ENCODE results near the gene MFSD6.
"Not testable (repeated sequence)": the region's sequence is repeated elsewhere in the genome, so short reads cannot be mapped to it uniquely, and the experiment has no call there.

The MFSD6 gene

DNA sequence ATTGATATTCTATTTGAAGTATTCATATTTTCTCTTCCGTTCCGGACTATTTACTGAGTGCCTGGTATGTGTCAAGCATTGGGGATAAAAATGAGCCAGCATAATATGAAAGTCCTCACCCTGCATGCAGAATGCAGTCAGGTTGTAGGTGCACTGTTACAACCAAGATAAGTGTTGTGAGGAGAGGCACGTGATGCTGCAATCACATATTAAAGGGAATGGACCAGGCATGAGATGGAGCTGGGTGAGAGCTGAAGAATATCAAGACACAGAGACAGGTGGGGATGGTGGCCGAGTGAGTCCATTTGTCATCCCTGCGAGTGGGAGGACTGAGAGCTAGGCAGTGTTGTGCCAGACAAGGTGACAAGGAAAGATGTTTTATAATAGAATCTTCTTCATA is 52.3 kb downstream of the MFSD6 start:
- DNase-seq (ENCODE audit: extremely low read depth in 1 of 2, low read depth in 1 of 2), result no peak

- DNase-seq (ENCODE audit: extremely low read depth in 1 of 2, low read depth in 1 of 2), result no peak
Measured at GRCh38 chr2:190462181-190462580, 54.0 kb downstream of the MFSD6 start.

DNA sequence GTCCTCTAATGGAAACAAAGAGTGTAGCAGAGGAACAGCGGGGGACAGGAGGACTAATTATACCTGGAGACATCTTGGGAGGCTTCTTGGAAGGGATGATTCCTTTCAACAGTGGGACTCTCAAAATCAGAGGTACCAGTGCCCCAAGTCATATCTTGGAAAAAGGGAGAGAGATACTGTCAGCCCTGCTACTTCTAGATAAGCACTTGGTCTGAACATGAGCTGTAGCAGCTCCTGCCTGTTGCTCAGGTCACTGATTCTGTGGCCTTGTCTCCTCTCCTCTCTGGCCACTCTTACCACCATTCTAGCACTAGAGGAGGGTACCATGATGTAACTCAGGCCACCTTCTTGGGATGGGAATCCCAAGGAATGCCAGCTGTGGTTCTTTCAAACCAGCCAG is 54.5 kb downstream of the MFSD6 start:
- no peak for DNase-seq (ENCODE audit: extremely low read depth in 1 of 2, low read depth in 1 of 2)

- no peak for DNase-seq (ENCODE audit: extremely low read depth in 1 of 2, low read depth in 1 of 2)
Measured at GRCh38 chr2:190465060-190465459, 56.9 kb downstream of the MFSD6 start.

DNA sequence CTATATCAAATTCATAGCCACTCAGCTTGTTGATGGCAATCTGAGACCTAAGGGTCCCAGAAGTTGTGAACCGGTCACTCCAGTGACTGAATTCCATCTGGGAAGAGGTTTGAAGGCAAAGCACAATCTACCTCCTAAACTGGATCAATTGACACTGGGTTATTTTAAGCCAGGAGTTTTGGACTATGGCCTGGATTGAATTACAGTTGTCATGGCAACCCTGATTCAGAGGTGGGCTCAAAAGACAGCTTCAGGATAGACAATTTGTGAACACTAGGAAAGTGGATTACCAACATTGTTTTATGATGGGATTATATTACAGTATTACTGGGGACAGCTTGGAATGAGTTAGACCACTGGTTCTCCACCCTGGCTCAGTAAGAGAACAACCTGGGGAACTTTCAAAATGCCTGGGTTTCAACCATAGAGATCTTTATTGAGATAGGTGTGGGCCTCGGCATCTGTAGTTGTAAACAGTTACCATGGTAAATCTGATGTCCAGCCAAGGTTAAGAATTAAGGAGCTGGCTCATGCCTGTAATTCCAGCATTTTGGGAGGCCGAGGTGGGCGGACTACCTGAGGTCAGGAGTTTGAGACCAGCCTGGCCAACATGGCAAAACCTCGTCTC is 58.8 kb downstream of the MFSD6 start:
- DNase-seq (ENCODE audit: extremely low read depth in 1 of 2, low read depth in 1 of 2), result no peak

DNA sequence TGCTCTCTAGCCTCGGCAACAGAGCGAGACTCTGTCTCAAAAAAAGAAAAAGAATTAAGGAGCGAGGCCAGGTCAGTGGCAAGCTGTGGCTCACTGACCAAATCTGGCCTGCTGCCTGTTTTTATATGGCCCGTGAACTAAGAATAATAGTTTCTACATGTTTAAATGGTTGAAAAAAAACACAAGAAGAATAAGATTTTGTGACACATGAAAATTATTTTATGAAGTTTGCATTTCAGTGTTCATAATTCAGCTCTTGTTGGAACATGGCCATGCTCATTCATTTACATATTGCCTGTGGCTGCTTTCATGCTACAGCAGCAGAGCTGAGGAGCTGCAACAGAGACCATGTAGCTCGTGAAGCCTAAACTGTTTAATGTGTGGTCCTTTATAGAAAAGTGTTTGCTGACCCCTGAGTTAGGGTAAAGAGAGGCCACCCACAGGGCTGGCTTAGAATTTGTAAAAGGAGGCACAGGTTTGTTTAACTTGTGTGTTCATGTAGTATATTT is 59.5 kb downstream of the MFSD6 start:
- DNase-seq (ENCODE audit: extremely low read depth in 1 of 2, low read depth in 1 of 2), result no peak

GRCh38 chr2:190468354-190468753 is 60.2 kb downstream of the MFSD6 start:
- not testable (repeated sequence) for DNase-seq (ENCODE audit: extremely low read depth in 1 of 2, low read depth in 1 of 2)

- DNase-seq (ENCODE audit: extremely low read depth in 1 of 2, low read depth in 1 of 2), result no peak
Measured at GRCh38 chr2:190468814-190469569, 60.8 kb downstream of the MFSD6 start.

DNA sequence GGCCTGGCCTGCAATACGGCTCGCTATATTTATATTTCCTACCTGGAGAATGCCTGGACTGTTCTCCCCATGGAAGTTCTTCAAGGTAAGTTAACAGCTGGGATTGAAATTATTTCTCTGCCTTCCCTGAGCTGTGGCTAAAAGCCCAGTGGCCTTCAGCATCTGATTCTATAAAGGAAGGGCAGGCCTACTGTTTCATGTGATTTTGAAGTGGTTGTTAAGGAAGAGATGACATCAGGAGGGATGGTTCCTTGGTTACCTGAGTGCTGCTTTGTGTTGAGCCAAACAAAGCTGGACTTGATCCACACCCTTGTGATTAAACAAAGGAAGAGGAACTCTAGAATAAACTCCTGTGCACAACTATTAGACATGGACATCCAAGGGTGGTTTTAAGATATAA is 61.6 kb downstream of the MFSD6 start:
- DNase-seq (ENCODE audit: extremely low read depth in 1 of 2, low read depth in 1 of 2), result no peak

DNA sequence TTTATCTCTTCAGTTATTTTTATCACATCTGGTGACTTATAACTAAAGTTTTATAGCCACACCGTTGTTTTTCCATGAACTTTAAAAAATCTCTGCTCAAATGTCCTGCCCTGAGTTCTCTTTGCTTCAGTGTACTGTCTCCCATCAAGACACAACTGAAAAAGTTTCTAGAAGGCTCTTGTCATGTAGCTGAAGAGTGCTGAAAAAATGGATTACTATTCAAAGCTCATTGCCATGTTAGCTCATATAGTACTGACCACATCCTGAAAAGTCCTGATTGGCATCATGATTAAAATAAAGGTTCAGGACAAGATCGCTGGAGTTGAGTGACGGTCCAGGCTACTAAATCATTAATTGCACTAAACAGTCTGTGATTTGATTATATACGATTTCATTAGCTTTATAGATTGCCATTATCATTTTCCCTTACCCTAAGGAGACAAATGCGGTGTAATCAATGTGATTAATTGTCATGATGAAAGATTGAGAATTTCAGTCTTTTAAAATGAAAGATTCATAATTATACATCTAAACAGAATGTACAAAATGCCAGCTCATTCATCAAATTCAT is 62.2 kb downstream of the MFSD6 start:
- DNase-seq (ENCODE audit: extremely low read depth in 1 of 2, low read depth in 1 of 2), result no peak

DNA sequence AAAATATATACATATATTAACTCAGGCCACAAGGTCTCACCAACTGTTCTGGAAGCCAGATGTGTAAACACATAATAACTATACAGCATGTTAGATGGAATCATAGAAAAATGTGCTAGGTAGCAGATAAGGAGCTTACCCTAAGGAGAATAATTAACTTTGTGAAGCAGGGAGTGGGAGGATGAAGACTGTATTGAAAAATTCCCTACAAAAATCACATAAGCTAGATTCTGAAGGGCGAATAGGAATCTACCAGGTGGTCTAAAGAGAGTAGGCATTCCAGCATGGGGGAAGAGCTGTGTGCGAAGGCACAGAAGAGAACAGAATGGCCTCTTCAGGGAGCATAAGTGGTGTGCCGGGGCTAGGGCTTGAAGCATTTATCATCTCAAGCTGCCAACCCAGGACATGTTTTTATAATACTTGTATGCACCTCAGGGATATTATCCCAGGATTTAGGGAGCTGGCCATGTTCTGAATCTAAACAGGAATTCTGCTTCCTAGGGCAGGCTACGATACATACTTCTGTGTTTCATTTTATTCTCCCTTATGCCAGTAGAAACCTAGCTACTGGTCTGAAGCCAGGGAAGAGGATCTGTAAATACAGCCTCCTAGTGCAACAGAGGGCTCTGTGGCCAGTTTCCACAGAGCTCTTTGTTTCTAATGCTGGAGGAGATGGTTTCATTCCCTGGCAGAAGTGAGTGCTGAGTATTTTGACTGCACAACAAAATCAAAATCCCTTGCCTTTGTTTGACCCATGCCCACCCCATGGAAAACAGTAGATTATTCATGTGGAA is 69.7 kb downstream of the MFSD6 start:
- no peak for DNase-seq (ENCODE audit: extremely low read depth in 1 of 2, low read depth in 1 of 2)

GRCh38 chr2:190478572-190479195 is 70.5 kb downstream of the MFSD6 start:
- DNase-seq (ENCODE audit: extremely low read depth in 1 of 2, low read depth in 1 of 2), result no peak

DNA sequence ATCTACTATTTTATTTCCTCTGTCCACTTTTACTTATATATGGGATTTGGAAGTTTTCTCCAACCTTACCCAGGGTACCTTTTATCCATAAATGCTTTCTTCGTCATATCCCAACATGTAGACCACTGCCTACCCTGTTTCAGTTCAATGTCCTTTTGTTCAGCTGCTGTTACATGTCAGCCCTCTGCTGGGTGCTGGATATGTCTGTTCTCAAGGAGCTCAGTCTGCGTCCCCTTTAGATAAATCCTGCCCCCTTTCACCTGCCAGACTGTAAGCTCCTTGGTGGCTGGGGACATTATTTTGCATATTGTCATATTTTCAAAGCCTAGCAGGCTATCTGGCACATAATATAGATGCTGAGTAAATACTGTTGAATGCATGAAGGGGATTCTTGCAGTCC is 73.2 kb downstream of the MFSD6 start:
- no peak for DNase-seq (ENCODE audit: extremely low read depth in 1 of 2, low read depth in 1 of 2)

DNA sequence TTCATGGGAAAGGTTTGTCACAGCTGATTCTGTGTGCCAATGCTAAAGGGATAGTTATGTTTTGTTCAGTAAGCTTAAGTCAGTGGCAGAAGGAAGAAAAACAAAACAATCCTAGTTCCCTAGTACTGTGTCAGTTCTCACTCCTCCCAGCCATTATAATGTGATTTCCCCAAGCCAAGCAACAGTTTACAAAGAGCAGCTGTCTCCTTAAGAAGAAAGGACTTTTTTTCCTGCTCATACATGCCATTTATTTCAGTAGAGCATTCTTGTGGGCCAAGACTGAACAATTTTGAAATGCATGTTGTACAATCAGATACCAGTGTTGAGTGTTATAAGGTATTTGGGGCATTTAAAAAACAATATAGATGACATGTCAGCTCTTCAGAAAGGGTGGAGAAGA is 74.3 kb downstream of the MFSD6 start:
- no peak for DNase-seq (ENCODE audit: extremely low read depth in 1 of 2, low read depth in 1 of 2)

- DNase-seq (ENCODE audit: extremely low read depth in 1 of 2, low read depth in 1 of 2), result no peak
Measured at GRCh38 chr2:190486037-190486623, 78.0 kb downstream of the MFSD6 start.

DNA sequence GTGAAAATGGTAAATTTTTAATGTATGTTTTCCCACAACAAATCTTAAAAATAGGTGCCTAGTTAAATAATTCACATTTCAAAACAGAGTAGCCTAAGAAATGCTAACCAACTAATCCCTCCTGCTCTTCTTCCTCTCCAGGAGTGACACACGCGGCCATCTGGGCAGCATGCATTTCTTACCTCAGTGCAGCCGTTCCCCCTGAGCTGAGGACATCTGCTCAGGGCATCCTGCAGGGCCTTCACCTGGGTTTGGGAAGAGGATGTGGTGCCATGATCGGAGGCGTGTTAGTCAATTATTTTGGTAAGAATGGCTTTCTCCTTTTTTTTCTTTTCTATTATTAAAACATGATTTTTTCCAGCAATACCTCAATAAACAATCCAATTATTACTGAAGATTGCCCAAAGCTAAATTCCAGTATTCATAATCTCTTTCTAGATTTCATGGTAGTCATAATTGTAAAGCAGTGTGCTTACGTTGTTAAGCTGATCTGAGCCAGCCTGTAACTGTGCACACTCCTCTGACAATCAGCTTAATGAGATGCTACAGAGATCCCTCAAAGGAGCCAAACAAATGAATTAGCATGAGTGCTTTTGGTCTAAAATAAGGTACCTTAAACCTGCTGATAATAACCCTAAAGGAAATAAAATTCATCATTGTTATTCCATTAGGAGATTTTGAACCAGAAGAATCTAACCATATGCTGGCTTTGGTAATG is 80.5 kb downstream of the MFSD6 start:
- DNase-seq (ENCODE audit: extremely low read depth in 1 of 2, low read depth in 1 of 2), result no peak

- DNase-seq (ENCODE audit: extremely low read depth in 1 of 2, low read depth in 1 of 2), result no peak
Measured at GRCh38 chr2:190489475-190489874, 81.3 kb downstream of the MFSD6 start.

DNA sequence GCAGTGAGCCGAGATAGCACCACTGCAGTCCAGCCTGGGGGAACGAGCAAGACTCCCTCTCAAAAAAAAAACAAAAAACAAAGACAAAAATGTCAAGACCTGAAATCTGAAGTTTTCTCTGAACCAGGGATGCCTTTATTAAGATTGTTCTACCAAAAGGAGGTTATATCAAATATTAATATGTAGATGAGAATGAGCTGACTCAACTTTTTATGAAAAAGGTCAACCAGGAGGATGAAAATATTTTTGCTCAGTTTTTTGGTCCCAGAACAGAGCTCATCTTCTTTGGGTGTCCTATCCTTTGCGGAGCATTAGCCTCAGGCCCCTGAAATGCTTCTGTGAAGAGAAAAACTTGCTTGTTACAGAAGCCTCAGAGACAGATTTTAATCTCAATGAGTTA is 82.3 kb downstream of the MFSD6 start:
- no peak for DNase-seq (ENCODE audit: extremely low read depth in 1 of 2, low read depth in 1 of 2)

DNA sequence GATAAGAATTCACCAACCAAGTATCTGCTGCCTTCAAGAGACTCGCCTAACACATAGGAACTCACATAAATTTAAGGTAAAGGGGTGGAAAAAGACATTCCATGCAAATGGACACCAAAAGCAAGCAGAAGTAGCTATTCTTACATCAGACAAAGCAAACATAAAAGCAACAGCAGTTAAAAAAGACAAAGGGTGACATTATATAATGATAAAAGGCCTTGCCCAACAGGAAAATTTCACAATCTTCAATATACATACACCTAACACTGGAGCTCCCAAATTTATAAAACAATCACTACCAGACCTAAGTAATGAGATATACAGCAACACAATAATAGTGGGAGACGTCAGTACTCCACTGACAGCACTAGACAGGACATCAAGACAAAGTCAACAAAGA is 84.9 kb downstream of the MFSD6 start:
- DNase-seq (ENCODE audit: extremely low read depth in 1 of 2, low read depth in 1 of 2), result no peak
